Measurements from ENCODE around the gene MARCHF9. TPM values are rescaled to one million over a fixed set of nuclear protein-coding genes. Genes with fewer than 3 reads are reported as not detected.

Gene MARCHF9
- total RNA-seq, 1 donor from 2014 or later: 4.7 TPM

GRCh38 chr12:57737467-57738460, 17.1 kb upstream of the MARCHF9 start:
- H3K27ac ChIP-seq (ENCODE audit: low read depth, low read length): no peak overlapping the region
- no peaks in the 10 kb centered on the region for H3K36me3 ChIP-seq (ENCODE audit: control insufficient read depth in 3 of 3, insufficient read depth in 3 of 3, low read length in 3 of 3)
- peaks cover 18 to 34% (median 23%) of the 10 kb centered on the region in 3 donors for H3K4me1 ChIP-seq (ENCODE audit: control insufficient read depth in 3 of 3, insufficient read depth in 3 of 3, low read length in 3 of 3)

DNA sequence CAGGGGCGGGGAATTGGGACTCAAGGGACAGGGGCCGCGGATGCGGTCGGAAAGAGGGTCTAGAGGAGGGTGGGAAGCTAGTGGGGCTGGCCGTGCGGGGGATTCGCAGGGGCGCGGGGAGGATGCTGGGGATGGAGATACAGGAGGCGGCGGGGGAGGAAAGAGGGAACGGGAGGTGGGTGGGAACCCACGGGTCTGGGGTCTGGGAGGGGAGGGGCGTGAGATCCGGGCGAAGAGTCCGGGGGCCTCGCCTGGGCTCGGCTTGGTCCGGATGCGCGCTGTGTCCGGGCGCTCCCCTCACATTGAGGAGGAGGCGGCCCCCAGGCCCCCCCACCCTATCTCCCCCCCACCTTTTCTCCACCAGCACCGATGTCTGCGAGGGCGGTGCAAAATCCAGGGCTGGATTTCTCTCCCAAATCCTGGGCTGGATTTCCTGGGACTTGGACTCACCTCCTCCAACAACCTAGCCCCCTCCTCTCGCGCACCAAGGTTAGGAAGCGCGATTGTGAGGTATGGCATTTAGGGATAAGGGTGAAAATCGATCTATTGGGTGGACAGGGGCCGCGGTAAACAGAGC, 16.2 kb upstream of the MARCHF9 start, which contains the start of gene AGAP2:
TSS of gene AGAP2 (minus strand) at position 82 of the 577 bp plus-strand sequence. CDS start 496 bp downstream, outside the sequence.
- Histone ChIP-seq H3K9me3 (ENCODE audit: control insufficient read depth in 3 of 3, low read length in 3 of 3) (no peaks in the 10 kb centered on the region), H3K9ac (ENCODE audit: low read depth in 1 of 3, low read length in 3 of 3) (peak within 1 kb of the TSS in 1 of 3 donors; percentile 72), H3K4me3 (ENCODE audit: low read length in 3 of 3) (peak within 1 kb of the TSS in 2 of 3 donors; percentile 40 to 54), H3K4me1 (ENCODE audit: control insufficient read depth in 3 of 3, insufficient read depth in 3 of 3, low read length in 3 of 3) (peaks cover 18 to 34% (median 23%) of the 10 kb centered on the region in 3 donors), H3K27me3 (ENCODE audit: control insufficient read depth in 3 of 3, insufficient read depth in 3 of 3, low read length in 3 of 3) (peaks cover 41 to 68% (median 61%) of the 10 kb centered on the region in 3 donors), H3K27ac (ENCODE audit: low read depth, low read length) (peak within 1 kb of the TSS; percentile 36), H3K36me3 (ENCODE audit: control insufficient read depth in 3 of 3, insufficient read depth in 3 of 3, low read length in 3 of 3) (no peaks in the 10 kb centered on the region)

More at GRCh38 chr12:57737467-57738460, 17.1 kb upstream of the MARCHF9 start:
- peaks cover 41 to 76% (median 61%) of the 10 kb centered on the region in 3 donors for H3K27me3 ChIP-seq (ENCODE audit: control insufficient read depth in 3 of 3, insufficient read depth in 3 of 3, low read length in 3 of 3)
- H3K4me3 ChIP-seq (ENCODE audit: low read length in 3 of 3): peak overlapping the region in 2 of 3 donors; percentile 40 to 54
- H3K9me3 ChIP-seq (ENCODE audit: control insufficient read depth in 3 of 3, low read length in 3 of 3): no peaks in the 10 kb centered on the region
- peak overlapping the region in 1 of 3 donors; percentile 72 for H3K9ac ChIP-seq (ENCODE audit: low read depth in 1 of 3, low read length in 3 of 3)

GRCh38 chr12:57739387-57739786, 15.5 kb upstream of the MARCHF9 start:
- Histone ChIP-seq H3K27me3 (ENCODE audit: control insufficient read depth in 3 of 3, insufficient read depth in 3 of 3, low read length in 3 of 3) (peaks cover 41 to 61% (median 58%) of the 10 kb centered on the region in 3 donors), H3K4me3 (ENCODE audit: low read length in 3 of 3) (no peak overlapping the region), H3K9me3 (ENCODE audit: control insufficient read depth in 3 of 3, low read length in 3 of 3) (no peaks in the 10 kb centered on the region), H3K4me1 (ENCODE audit: control insufficient read depth in 3 of 3, insufficient read depth in 3 of 3, low read length in 3 of 3) (peaks cover 22 to 39% (median 26%) of the 10 kb centered on the region in 3 donors), H3K27ac (ENCODE audit: low read depth, low read length) (peak overlapping the region; percentile 36), H3K36me3 (ENCODE audit: control insufficient read depth in 3 of 3, insufficient read depth in 3 of 3, low read length in 3 of 3) (no peaks in the 10 kb centered on the region), H3K9ac (ENCODE audit: low read depth in 1 of 3, low read length in 3 of 3) (peak overlapping the region in 1 of 3 donors; percentile 45)

DNA sequence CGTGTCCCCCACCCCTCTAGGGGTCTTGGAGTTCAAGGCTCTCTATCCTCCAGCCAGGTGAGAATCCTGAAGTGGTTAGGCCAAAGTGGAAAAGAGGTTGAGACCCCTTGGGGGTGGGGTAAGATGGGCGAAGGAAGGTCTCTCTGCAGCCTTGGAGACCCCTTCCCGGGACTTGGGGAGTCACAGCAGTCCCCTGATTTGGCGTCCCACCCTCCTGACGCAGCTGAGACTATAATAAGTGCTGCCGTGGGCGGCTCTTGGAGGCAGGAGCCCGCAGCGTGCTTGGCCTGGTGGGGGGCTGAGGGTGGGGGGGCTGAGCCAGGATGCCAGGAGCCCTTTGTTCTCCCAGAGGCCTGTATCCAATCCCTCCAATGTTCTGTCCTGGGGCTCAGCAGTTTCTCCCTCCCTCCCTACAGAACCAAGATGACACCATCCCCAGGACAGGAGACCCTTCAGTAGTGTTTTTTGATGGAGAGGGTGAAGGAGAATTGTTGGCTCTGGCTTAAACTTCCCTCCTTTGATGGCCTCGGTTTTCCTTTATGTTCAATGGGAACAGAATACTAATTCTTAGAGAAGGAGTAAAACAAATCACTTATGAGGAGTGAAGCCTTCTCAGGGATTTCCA, 14.9 kb upstream of the MARCHF9 start:
- Histone ChIP-seq H3K27ac (ENCODE audit: low read depth, low read length) (no peak overlapping the region), H3K4me3 (ENCODE audit: low read length in 3 of 3) (no peak overlapping the region), H3K9me3 (ENCODE audit: control insufficient read depth in 3 of 3, low read length in 3 of 3) (no peaks in the 10 kb centered on the region), H3K36me3 (ENCODE audit: control insufficient read depth in 3 of 3, insufficient read depth in 3 of 3, low read length in 3 of 3) (no peaks in the 10 kb centered on the region), H3K4me1 (ENCODE audit: control insufficient read depth in 3 of 3, insufficient read depth in 3 of 3, low read length in 3 of 3) (peaks cover 21 to 36% (median 27%) of the 10 kb centered on the region in 3 donors), H3K27me3 (ENCODE audit: control insufficient read depth in 3 of 3, insufficient read depth in 3 of 3, low read length in 3 of 3) (peaks cover 41 to 55% (median 52%) of the 10 kb centered on the region in 3 donors), H3K9ac (ENCODE audit: low read depth in 1 of 3, low read length in 3 of 3) (peak overlapping the region in 1 of 3 donors; percentile 45)

- H3K9ac ChIP-seq (ENCODE audit: low read depth in 1 of 3, low read length in 3 of 3): peak overlapping the region in 1 of 3 donors; percentile 32
- H3K4me3 ChIP-seq (ENCODE audit: low read length in 3 of 3): no peak overlapping the region
- H3K9me3 ChIP-seq (ENCODE audit: control insufficient read depth in 3 of 3, low read length in 3 of 3): no peaks in the 10 kb centered on the region
- peaks cover 18 to 34% (median 24%) of the 10 kb centered on the region in 3 donors for H3K4me1 ChIP-seq (ENCODE audit: control insufficient read depth in 3 of 3, insufficient read depth in 3 of 3, low read length in 3 of 3)
- peaks cover 37 to 47% (median 45%) of the 10 kb centered on the region in 3 donors for H3K27me3 ChIP-seq (ENCODE audit: control insufficient read depth in 3 of 3, insufficient read depth in 3 of 3, low read length in 3 of 3)
- H3K36me3 ChIP-seq (ENCODE audit: control insufficient read depth in 3 of 3, insufficient read depth in 3 of 3, low read length in 3 of 3): no peaks in the 10 kb centered on the region
- H3K27ac ChIP-seq (ENCODE audit: low read depth, low read length): no peak overlapping the region
Measured at GRCh38 chr12:57740656-57741412, 14.1 kb upstream of the MARCHF9 start.

- Histone ChIP-seq H3K36me3 (ENCODE audit: control insufficient read depth in 3 of 3, insufficient read depth in 3 of 3, low read length in 3 of 3) (peaks cover 0 to 4% (median 0%) of the 10 kb centered on the region in 3 donors), H3K9me3 (ENCODE audit: control insufficient read depth in 3 of 3, low read length in 3 of 3) (no peaks in the 10 kb centered on the region), H3K27ac (ENCODE audit: low read depth, low read length) (no peak overlapping the region), H3K4me1 (ENCODE audit: control insufficient read depth in 3 of 3, insufficient read depth in 3 of 3, low read length in 3 of 3) (peaks cover 17 to 30% (median 20%) of the 10 kb centered on the region in 3 donors), H3K9ac (ENCODE audit: low read depth in 1 of 3, low read length in 3 of 3) (no peak overlapping the region), H3K27me3 (ENCODE audit: control insufficient read depth in 3 of 3, insufficient read depth in 3 of 3, low read length in 3 of 3) (peaks cover 32 to 41% (median 39%) of the 10 kb centered on the region in 3 donors), H3K4me3 (ENCODE audit: low read length in 3 of 3) (peak overlapping the region in 1 of 3 donors; percentile 20)
Measured at GRCh38 chr12:57741413-57741789, 13.5 kb upstream of the MARCHF9 start.

- Histone ChIP-seq H3K36me3 (ENCODE audit: control insufficient read depth in 3 of 3, insufficient read depth in 3 of 3, low read length in 3 of 3) (peaks cover 3 to 11% (median 7%) of the 10 kb centered on the region in 3 donors), H3K9ac (ENCODE audit: low read depth in 1 of 3, low read length in 3 of 3) (no peak overlapping the region), H3K27ac (ENCODE audit: low read depth, low read length) (no peak overlapping the region), H3K4me3 (ENCODE audit: low read length in 3 of 3) (peak overlapping the region in 2 of 3 donors; percentile 20 to 22), H3K27me3 (ENCODE audit: control insufficient read depth in 3 of 3, insufficient read depth in 3 of 3, low read length in 3 of 3) (peaks cover 25 to 34% (median 32%) of the 10 kb centered on the region in 3 donors), H3K9me3 (ENCODE audit: control insufficient read depth in 3 of 3, low read length in 3 of 3) (no peaks in the 10 kb centered on the region), H3K4me1 (ENCODE audit: control insufficient read depth in 3 of 3, insufficient read depth in 3 of 3, low read length in 3 of 3) (peaks cover 12 to 24% (median 18%) of the 10 kb centered on the region in 3 donors)
Measured at GRCh38 chr12:57741844-57742738, 12.8 kb upstream of the MARCHF9 start.

DNA sequence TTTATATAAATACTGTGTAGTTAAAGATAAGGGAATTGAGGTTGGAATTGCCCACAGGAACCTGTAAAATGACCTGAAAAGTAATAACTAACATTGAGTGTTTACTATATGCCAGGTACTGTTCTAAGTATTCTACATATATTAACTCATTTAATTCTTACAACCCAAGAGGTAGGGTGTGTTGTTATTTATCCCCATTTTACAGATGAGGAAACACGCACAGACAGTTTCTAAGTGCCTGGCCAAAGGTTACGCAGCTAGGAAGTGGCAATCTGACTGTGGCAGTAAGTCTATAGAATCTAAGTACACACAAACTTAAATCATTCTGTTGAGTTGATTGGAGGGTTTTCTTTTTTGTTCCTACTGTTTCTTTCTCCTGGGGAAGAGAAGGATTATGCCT, 11.1 kb upstream of the MARCHF9 start:
- Histone ChIP-seq H3K27me3 (ENCODE audit: control insufficient read depth in 3 of 3, insufficient read depth in 3 of 3, low read length in 3 of 3) (peaks cover 11 to 24% (median 24%) of the 10 kb centered on the region in 3 donors), H3K9me3 (ENCODE audit: control insufficient read depth in 3 of 3, low read length in 3 of 3) (no peaks in the 10 kb centered on the region), H3K4me1 (ENCODE audit: control insufficient read depth in 3 of 3, insufficient read depth in 3 of 3, low read length in 3 of 3) (peaks cover 12 to 24% (median 14%) of the 10 kb centered on the region in 3 donors), H3K9ac (ENCODE audit: low read depth in 1 of 3, low read length in 3 of 3) (peak overlapping the region in 2 of 3 donors; percentile 3 to 98), H3K4me3 (ENCODE audit: low read length in 3 of 3) (peak overlapping the region in 2 of 3 donors; percentile 93 to 99), H3K27ac (ENCODE audit: low read depth, low read length) (peak overlapping the region; percentile 98), H3K36me3 (ENCODE audit: control insufficient read depth in 3 of 3, insufficient read depth in 3 of 3, low read length in 3 of 3) (peaks cover 15 to 20% (median 20%) of the 10 kb centered on the region in 3 donors)
